Thyroid gland (tissue), 4 donors: ENCODE results near the gene EXOC4.
"Not testable (repeated sequence)": the region's sequence is repeated elsewhere in the genome, so short reads cannot be mapped to it uniquely, and the experiment has no call there.

Source experiments
- POLR2A ChIP-seq, 2 donors: fragments of 450-650 bp; IDR thresholded peaks; one replicate each; pipeline ENCODE4 v1.6.1; 2017; ENCODE audit warnings: antibody characterized with exemption in 2 of 2, mild to moderate bottlenecking in 2 of 2, moderate library complexity in 1 of 2
- TF ChIP-seq, protein P1 (sequence below), 6 experiments: fragments of 200-600 bp in 3 of 6; fragments of 450-650 bp in 3 of 6; sonication (generic) in 3 of 6; IDR thresholded peaks; one replicate each; pipeline ENCODE4 v1.5.1; 2016 to 2019; ENCODE audit warnings: antibody characterized with exemption in 6 of 6, mild to moderate bottlenecking in 2 of 6, inconsistent platforms in 1 of 6, moderate library complexity in 1 of 6

DNA sequence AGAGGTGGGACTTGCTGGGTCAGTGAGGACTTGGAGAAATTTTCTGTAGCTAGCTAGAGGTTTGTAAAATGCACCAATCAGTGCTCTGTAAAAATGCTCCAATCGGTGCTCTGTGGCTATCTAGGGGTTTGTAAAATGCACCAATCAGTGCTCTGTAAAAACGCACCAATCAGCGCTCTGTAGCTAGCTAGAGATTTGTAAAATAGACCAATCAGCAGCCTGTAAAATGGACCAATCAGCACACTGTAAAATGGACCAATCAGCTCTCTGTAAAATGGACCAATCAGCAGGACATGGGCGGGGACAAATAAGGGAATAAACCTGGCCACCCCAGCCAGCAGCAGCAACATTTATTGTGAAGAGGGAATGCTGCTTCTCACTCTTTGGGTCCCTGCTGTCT is 526.7 kb downstream of the EXOC4 start:
- not testable (repeated sequence) for TF ChIP-seq POLR2A (IDR thresholded peaks at IDR 0.05)
- TF ChIP-seq, protein P1, sequence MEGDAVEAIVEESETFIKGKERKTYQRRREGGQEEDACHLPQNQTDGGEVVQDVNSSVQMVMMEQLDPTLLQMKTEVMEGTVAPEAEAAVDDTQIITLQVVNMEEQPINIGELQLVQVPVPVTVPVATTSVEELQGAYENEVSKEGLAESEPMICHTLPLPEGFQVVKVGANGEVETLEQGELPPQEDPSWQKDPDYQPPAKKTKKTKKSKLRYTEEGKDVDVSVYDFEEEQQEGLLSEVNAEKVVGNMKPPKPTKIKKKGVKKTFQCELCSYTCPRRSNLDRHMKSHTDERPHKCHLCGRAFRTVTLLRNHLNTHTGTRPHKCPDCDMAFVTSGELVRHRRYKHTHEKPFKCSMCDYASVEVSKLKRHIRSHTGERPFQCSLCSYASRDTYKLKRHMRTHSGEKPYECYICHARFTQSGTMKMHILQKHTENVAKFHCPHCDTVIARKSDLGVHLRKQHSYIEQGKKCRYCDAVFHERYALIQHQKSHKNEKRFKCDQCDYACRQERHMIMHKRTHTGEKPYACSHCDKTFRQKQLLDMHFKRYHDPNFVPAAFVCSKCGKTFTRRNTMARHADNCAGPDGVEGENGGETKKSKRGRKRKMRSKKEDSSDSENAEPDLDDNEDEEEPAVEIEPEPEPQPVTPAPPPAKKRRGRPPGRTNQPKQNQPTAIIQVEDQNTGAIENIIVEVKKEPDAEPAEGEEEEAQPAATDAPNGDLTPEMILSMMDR (IDR thresholded peaks at IDR 0.05): not testable (repeated sequence)
